SJSA1 (cell line): ENCODE measurements around the gene SCYGR4. TPM values are rescaled to one million over a fixed set of nuclear protein-coding genes. Genes with fewer than 3 reads are reported as not detected.

Experiments
- DNase-seq, 2 experiments: peaks; one replicate each; pipeline ENCODE4 v3.0.0-alpha.2; 2015 to 2020; ENCODE audit warnings: low spot score in 2 of 2, low read depth in 1 of 2
- H3K27ac ChIP-seq: fragments of 250-450 bp; sonication (Bioruptor Pico); 2 replicates; pipeline ENCODE4 v1.5.1; 2020; ENCODE audit warnings: mild to moderate bottlenecking, moderate library complexity
- H3K27me3 ChIP-seq: fragments of 250-450 bp; sonication (Bioruptor Pico); replicated peaks from 2 replicates; pipeline ENCODE4 v1.5.1; 2020; ENCODE audit warnings: mild to moderate bottlenecking, moderate library complexity
- H3K36me3 ChIP-seq: fragments of 250-450 bp; sonication (Bioruptor Pico); 2 replicates; pipeline ENCODE4 v1.5.1; 2020; ENCODE audit warnings: mild to moderate bottlenecking
- H3K4me1 ChIP-seq: fragments of 250-450 bp; sonication (Bioruptor Pico); replicated peaks from 2 replicates; pipeline ENCODE4 v1.6.1; 2021; ENCODE audit warnings: mild to moderate bottlenecking
- H3K4me3 ChIP-seq: fragments of 250-450 bp; sonication (Bioruptor Pico); 2 replicates; pipeline ENCODE4 v1.5.1; 2020; ENCODE audit warnings: mild to moderate bottlenecking
- H3K9me3 ChIP-seq: fragments of 250-450 bp; sonication (Bioruptor Pico); replicated peaks from 2 replicates; pipeline ENCODE4 v1.5.1; 2020; ENCODE audit warnings: mild to moderate bottlenecking
- total RNA-seq: library from RNA; depleted of rRNA; stranded (reverse); fragments of >200 nt; shearing (Covaris generic); gene quantifications from 2 replicates; pipeline ENCODE4 v1.2.3, GENCODE V29; 2014

The SCYGR4 gene
- total RNA-seq, 1 experiment from 2014 or later = not detected

DNA sequence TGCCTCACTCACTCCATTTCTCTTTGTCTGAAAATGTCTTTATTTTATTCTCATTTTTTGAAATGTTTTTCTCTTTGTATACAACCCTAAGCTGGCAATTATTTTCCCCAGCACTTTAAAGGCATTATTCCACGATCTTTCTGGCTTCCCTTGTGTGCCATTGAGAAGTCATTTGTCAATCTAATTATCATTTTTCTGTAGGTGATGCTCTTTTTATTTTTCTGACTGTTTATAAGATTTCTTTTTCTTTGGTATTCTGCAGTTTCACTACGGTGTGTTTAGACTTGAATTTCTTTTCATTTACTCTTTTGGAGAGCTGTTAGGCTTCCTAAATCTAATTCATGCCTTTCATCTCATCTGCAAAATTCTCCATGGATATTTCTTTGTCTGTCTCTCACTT is 8.1 kb downstream of the SCYGR4 start:
- no peaks in the 10 kb centered on the region for H3K9me3 ChIP-seq
- H3K4me3 ChIP-seq = no peak overlapping the region
- no peaks in the 10 kb centered on the region for H3K36me3 ChIP-seq
- peaks cover 8% of the 10 kb centered on the region for H3K4me1 ChIP-seq
- H3K27ac ChIP-seq = no peak overlapping the region
- no peaks in the 10 kb centered on the region for H3K27me3 ChIP-seq
- DNase-seq = no peak

DNA sequence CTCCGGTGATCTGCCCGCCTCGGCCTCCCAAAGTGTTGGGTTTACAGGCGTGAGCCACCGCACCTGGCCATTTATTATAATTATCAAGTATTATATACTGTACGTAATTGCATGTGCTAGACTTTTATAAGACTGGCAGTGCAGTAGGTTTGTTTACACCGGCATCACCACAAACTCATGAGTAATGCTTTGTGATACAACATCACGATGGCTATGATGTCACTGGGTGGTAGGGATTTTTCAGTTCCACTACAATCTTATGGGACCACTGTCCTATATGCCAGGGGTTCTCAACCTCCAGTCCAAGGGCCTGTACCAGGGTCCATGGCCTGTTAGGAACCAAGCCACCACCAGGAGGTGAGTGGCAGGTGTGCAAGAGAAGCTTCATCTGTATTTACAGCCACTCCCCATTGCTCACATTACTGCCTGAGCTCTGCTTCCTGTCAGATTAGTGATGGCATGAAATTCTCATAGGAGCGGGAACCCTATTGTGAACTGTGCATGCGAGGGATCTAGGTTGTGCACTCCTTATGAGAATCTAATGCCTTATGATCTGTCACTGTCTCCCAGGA is 9.4 kb downstream of the SCYGR4 start:
- no peaks in the 10 kb centered on the region for H3K9me3 ChIP-seq
- no peak overlapping the region for H3K27ac ChIP-seq
- 0 out of 2 replicates have a peak, but pooled peaks cover 3% of the 10 kb centered on the region for H3K27me3 ChIP-seq
- no peak overlapping the region for H3K4me3 ChIP-seq
- no peak for DNase-seq
- H3K36me3 ChIP-seq = no peaks in the 10 kb centered on the region
- peaks cover 8% of the 10 kb centered on the region for H3K4me1 ChIP-seq

DNA sequence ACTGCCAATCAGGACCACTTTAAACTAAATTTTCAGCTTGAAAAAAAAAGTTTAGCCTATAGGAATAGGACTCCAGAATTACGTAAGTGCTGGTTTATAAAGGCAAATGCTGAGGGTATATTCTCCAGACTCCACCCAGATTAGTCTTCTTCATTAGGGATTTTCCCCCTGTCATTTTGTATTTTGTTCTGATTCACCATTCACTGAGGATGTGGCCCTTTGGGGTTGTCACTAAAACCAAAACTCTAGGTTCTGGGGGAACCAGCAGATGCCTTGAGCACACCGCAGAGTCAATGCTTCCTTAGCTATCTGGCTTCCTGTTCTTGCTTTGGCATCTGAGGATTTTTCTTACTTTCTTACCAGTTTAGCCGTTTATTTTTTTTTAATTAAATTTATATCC is 10.5 kb downstream of the SCYGR4 start:
- Histone ChIP-seq H3K27ac (no peak overlapping the region), H3K27me3 (0 out of 2 replicates have a peak, but pooled peaks cover 3% of the 10 kb centered on the region), H3K36me3 (no peaks in the 10 kb centered on the region), H3K9me3 (no peaks in the 10 kb centered on the region), H3K4me1 (peaks cover 8% of the 10 kb centered on the region), H3K4me3 (no peak overlapping the region)
- DNase-seq = no peak

DNA sequence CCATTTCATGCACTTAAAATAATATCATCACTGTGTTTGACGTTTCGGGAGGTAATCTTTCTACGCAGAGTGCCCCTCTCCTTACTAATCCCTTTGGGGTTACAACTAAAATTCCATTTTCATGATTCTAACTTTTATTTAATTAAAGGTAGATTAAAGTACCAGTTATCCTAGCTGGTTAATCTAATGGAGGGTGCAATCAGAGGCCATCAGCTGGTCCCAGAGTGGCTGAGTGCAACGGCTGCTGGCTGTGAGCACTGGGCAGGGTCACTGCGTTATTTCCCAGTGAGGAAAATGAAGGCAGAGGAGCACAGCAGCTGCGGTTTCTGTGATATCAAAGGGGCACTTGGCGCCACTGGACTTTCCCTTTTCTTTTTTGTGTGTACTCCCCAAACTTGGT is 12.1 kb downstream of the SCYGR4 start:
- H3K4me1 ChIP-seq = no peaks in the 10 kb centered on the region
- H3K27ac ChIP-seq = no peak overlapping the region
- no peaks in the 10 kb centered on the region for H3K9me3 ChIP-seq
- 0 out of 2 replicates have a peak, but pooled peaks cover 3% of the 10 kb centered on the region for H3K27me3 ChIP-seq
- no peaks in the 10 kb centered on the region for H3K36me3 ChIP-seq
- no peak overlapping the region for H3K4me3 ChIP-seq
- no peak for DNase-seq

DNA sequence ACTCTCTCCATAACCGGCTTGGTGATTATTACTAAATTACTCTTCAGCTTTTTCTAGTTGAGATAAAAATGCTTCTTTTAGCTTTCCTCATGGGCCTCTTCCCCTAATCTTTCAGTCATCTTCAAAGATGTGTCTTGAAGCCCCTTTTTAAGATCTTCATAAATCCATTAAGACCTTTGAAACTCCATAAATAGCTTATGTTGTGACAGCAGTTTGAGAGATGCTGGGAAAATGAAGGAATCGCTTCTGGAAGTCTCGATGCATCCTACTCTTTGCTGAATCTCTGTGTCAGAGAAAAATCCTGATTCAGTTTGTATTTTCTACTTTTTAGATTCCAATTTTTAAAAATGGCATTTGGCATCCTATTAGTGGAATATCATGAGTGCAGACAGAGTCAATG is 13.0 kb downstream of the SCYGR4 start:
- DNase-seq = no peak
- no peaks in the 10 kb centered on the region for H3K4me1 ChIP-seq
- H3K27me3 ChIP-seq = 0 out of 2 replicates have a peak, but pooled peaks cover 3% of the 10 kb centered on the region
- no peaks in the 10 kb centered on the region for H3K9me3 ChIP-seq
- no peaks in the 10 kb centered on the region for H3K36me3 ChIP-seq
- H3K27ac ChIP-seq = no peak overlapping the region
- no peak overlapping the region for H3K4me3 ChIP-seq

DNA sequence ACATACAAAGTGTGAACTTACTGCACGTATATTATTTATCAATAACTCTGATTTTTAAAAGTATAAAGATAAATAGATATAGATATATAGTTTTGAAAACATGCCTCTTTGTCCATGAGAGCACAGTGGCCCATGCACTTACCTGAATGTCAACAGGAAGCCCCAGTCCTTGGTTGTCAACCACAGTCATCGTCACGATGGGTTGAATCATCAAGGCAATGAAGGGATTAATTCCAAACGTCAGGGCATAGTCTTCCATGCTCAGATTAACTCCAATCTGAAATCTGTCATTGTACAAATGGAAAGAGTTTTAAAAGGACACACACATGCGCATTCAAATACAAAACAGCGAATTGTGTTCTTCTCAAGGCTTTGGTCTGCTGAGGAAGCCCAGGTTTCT is 15.5 kb downstream of the SCYGR4 start:
- Histone ChIP-seq H3K4me1 (no peaks in the 10 kb centered on the region), H3K4me3 (no peak overlapping the region), H3K9me3 (no peaks in the 10 kb centered on the region), H3K36me3 (no peaks in the 10 kb centered on the region), H3K27ac (no peak overlapping the region), H3K27me3 (0 out of 2 replicates have a peak, but pooled peaks cover 3% of the 10 kb centered on the region)
- DNase-seq = no peak

GRCh38 chr2:227634201-227634600 is 16.9 kb downstream of the SCYGR4 start:
- no peaks in the 10 kb centered on the region for H3K36me3 ChIP-seq
- H3K4me3 ChIP-seq = no peak overlapping the region
- no peak for DNase-seq
- no peak overlapping the region for H3K27ac ChIP-seq
- no peaks in the 10 kb centered on the region for H3K9me3 ChIP-seq
- H3K27me3 ChIP-seq = 0 out of 2 replicates have a peak, but pooled peaks cover 3% of the 10 kb centered on the region
- no peaks in the 10 kb centered on the region for H3K4me1 ChIP-seq

DNA sequence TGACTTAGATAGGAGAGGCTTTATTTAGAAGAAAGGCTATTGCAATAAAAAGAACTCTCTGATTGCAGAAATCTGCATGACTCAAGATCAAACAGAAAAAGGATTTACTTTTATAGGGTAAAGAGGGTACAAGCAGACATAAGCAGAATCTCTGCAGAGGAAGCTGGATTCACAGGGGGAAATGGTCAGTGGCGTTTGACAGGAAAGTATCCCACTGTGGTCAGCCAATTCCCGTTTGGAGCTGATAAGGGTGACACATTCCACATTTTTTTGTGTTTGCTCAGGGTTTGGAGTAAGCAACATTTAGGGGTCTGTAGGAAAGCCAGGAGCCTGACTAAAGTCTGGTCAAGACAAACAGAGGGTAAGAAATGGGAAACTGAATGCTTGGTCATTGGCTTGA is 25.4 kb downstream of the SCYGR4 start:
- H3K4me1 ChIP-seq = no peaks in the 10 kb centered on the region

DNA sequence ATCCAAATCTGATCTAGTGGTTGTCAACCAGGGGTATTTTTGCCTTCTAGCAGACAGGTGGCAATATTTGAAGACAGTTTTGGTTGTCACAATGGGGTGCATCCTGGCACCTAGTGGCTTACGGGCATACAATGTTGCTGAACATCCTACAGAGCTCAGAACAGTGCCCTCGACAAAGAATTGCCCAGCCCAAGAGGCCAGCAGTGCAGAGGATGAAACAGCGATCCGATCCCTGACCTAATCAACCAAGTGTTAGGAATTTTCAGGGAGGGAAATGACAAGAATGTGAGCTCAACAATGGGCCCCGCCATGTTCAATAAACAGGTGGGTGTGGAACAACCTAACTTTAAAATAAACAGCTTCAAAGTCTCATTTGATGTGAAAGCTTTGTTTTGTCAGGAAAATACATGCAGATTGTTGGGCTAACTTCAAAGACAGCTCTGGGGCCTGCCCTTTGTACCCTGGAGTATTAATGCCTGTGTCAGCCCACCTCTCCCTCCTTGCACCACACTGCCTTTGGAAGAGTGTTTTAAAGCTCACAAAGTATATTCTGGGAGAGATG is 26.8 kb downstream of the SCYGR4 start:
- H3K27me3 ChIP-seq = no peaks in the 10 kb centered on the region
- H3K4me1 ChIP-seq = no peaks in the 10 kb centered on the region
- no peak for DNase-seq
- no peaks in the 10 kb centered on the region for H3K36me3 ChIP-seq
- H3K9me3 ChIP-seq = no peaks in the 10 kb centered on the region
- no peak overlapping the region for H3K27ac ChIP-seq
- H3K4me3 ChIP-seq = no peak overlapping the region

More for the DNA sequence above, 25.4 kb downstream of the SCYGR4 start:
- Histone ChIP-seq H3K36me3 (no peaks in the 10 kb centered on the region), H3K27me3 (no peaks in the 10 kb centered on the region), H3K4me3 (no peak overlapping the region), H3K9me3 (no peaks in the 10 kb centered on the region), H3K27ac (no peak overlapping the region)
- no peak for DNase-seq

DNA sequence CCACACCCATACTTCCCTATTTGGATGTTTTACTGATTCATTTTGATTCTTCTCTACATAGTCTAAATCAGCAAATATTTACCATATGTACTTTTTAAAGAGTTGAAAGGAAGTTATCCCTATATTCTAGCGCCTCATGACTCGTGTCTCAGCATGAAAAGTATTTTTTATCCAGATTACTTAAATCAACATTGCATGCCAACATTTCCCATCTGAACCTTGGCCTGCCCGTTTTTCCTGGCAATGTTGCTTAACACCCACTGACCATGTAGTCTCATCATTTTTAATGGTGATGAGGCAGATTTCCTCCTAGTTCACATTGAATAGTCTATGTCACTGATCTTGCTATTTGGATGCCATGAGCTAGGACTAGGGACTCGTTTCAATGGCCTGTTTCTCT is 36.1 kb downstream of the SCYGR4 start:
- no peak overlapping the region for H3K27ac ChIP-seq
- no peaks in the 10 kb centered on the region for H3K9me3 ChIP-seq
- H3K36me3 ChIP-seq = no peaks in the 10 kb centered on the region
- peaks cover 7% of the 10 kb centered on the region; the same call in 1 of the 2 replicates for H3K4me1 ChIP-seq
- DNase-seq = no peak
- H3K27me3 ChIP-seq = no peaks in the 10 kb centered on the region
- H3K4me3 ChIP-seq = no peak overlapping the region

DNA sequence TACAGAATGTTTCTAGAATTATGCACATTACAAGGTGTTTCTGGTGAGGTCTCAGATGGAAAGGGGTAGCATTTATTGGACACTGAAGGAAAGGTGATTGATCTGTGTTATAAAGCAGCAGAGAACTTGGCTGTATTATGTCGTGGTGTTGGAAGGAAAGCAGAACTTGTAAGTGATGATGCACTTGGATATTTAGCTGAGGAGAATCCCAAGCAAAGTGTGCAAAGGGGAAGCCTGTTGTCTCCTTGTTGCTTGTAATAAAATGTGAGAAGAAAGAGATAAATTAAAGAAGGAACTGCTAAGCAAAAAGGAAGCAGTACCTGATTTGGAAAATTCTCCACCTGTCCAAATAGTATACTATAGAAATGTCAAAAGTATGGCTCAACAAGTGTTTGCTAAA is 37.1 kb downstream of the SCYGR4 start:
- Histone ChIP-seq H3K27me3 (no peaks in the 10 kb centered on the region), H3K4me1 (peaks cover 7% of the 10 kb centered on the region; the same call in 1 of the 2 replicates), H3K27ac (no peak overlapping the region), H3K9me3 (no peaks in the 10 kb centered on the region), H3K4me3 (no peak overlapping the region), H3K36me3 (no peaks in the 10 kb centered on the region)
- DNase-seq = no peak

GRCh38 chr2:227655454-227655853 is 38.2 kb downstream of the SCYGR4 start:
- H3K36me3 ChIP-seq = no peaks in the 10 kb centered on the region
- H3K27me3 ChIP-seq = no peaks in the 10 kb centered on the region
- DNase-seq = peak in 1 of 2 experiments; percentile 28
- no peaks in the 10 kb centered on the region for H3K9me3 ChIP-seq
- no peak overlapping the region for H3K4me3 ChIP-seq
- H3K27ac ChIP-seq = no peak overlapping the region
- H3K4me1 ChIP-seq = peaks cover 7% of the 10 kb centered on the region; the same call in 1 of the 2 replicates

- Histone ChIP-seq H3K27ac (no peak overlapping the region), H3K36me3 (no peaks in the 10 kb centered on the region), H3K4me3 (no peak overlapping the region), H3K4me1 (peaks cover 7% of the 10 kb centered on the region; the same call in 1 of the 2 replicates), H3K9me3 (no peaks in the 10 kb centered on the region), H3K27me3 (no peaks in the 10 kb centered on the region)
- DNase-seq = no peak
Observed at GRCh38 chr2:227657199-227657845, 40.0 kb downstream of the SCYGR4 start.

DNA sequence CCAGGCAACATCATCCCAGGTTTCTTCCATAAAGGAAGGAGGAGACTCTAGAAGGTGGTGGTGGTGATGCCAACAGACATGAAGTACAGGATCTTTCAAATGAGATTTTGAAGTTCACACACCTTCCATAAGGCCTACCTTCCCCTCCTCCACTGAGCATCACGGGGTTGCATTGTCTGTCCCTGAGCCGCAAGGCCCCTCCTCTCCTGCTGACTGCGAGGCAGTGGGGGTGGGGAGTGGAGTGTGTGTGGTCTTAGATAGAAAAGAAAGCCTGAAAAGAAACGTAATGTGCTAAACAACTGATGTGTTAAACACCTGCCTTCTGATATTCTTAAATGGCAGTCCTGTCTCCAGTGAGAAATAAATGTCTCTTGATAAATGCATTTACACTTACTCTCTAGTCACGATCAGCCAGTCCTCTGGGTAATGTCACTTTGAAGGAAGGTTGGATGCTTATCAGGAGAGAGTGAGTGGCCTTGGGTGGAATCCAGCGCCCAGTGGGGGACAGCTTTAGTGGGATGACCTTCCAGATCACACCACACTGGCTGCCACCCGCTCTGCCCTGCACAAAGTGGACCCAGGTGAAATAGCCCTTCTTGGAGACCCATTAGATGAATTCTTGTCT is 43.8 kb downstream of the SCYGR4 start:
- no peaks in the 10 kb centered on the region for H3K27me3 ChIP-seq
- no peak for DNase-seq
- H3K4me1 ChIP-seq = no peaks in the 10 kb centered on the region
- no peak overlapping the region for H3K4me3 ChIP-seq
- no peaks in the 10 kb centered on the region for H3K36me3 ChIP-seq
- H3K9me3 ChIP-seq = no peaks in the 10 kb centered on the region
- H3K27ac ChIP-seq = no peak overlapping the region
